HG02840 (cell line): Measurements from ENCODE around the gene MED22.
"Not testable (repeated sequence)": the region's sequence is repeated elsewhere in the genome, so short reads cannot be mapped to it uniquely, and the experiment has no call there.

ENCODE experiments used
- ATAC-seq: cut with Tn5 transposase; IDR thresholded peaks from one replicate; pipeline ENCODE4 v1.9.1; 2021; ENCODE audit warnings: mild to moderate bottlenecking, moderate library complexity, moderate number of reproducible peaks; ENCODE audit not compliant: unreplicated experiment, low FRiP score

The MED22 gene

DNA sequence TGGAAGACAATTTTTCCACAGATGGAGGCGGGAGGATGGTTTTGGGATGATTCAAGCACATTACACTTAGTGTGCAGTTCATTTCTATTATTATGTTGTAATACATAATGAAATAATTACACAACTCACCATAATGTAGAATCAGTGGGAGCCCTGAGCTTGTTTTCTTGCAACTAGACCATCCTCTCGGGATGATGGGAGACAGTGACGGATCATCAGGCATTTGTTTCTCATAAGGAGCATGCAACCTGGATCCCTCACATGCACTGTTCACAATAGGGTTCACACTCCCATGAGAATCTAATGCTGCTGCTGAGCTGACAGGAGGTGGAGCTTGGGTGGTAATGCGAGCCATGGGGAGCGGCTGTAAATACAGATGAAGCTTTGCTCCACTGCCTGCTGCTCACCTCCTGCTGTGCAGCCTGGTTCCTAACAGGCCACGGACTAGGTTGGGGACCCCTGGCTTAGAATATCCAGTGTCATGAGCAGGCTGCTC is 29.8 kb upstream of the MED22 start:
- no peak for ATAC-seq

GRCh38 chr9:133377280-133377679 is 29.3 kb upstream of the MED22 start:
- not testable (repeated sequence) for ATAC-seq

- ATAC-seq: peak; percentile 81
These were observed 28.1 kb upstream of the MED22 start, which contains the start of the genes STKLD1 and SURF4 for GRCh38 chr9:133375724-133376654. Gene STKLD1, plus strand, starts transcription at chr9:133376366. Its CDS starts 108 bp downstream, at chr9:133376474. Gene SURF4, minus strand, starts transcription at chr9:133376060. Its CDS starts 91 bp downstream, at chr9:133375969.

DNA sequence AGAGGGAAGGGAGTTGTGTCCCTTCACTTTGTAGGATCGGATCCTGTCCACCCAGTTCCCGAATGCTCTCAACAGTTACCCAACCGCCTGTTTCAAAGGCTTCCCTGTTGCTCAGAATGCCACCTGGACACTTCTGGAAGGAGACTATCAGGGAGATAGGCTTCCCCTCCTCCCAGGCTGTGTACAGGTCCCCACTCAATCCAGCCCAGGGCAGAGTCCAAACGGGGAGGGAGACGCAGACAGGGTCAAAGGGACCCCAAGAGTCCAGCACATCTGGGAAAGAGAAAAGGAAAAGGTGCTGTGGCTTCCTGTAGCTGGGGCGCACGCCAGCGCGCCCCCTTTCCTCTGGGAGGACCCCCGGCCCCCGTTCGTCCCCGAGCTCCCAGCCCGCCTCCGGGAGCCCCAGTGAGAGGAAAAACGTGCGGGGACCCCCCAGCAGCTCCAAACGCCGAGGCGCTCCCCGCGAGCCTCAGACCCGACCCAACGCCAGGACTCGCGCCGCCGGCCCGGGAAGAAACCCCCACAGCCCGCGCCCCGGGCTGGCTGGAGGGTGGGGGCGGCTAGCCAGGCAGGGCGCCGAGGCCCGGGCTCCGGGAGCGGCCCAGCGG is 27.3 kb upstream of the MED22 start:
- peak; percentile 12 for ATAC-seq

- no peak for ATAC-seq
These were observed 26.7 kb upstream of the MED22 start for GRCh38 chr9:133374612-133375115.

- no peak for ATAC-seq
These were observed 24.2 kb upstream of the MED22 start for GRCh38 chr9:133372144-133372543.

- no peak for ATAC-seq
These were observed 23.4 kb upstream of the MED22 start for GRCh38 chr9:133371261-133371711.

DNA sequence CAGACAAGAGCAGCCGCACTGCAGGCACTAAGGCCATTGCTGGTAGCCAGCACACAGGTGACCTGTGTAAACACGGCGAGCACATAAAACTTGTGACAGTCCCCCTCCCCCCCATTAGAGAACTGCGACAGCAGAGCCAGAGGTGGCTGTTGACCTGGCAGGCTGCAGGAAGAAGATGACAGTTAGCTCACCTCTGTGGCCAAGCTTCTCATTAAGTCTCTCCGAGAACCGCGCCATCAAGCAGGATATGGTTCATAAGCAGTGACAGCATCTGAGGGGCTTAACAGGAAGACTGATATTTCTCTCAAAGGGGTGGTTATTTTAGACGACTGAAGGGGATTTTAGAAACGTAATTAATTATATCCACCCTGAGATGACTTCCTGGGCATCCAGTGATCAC is 22.8 kb upstream of the MED22 start:
- ATAC-seq: no peak

- no peak for ATAC-seq
These were observed 22.0 kb upstream of the MED22 start for GRCh38 chr9:133369933-133370332.

- no peak for ATAC-seq
These were observed 21.5 kb upstream of the MED22 start for GRCh38 chr9:133369422-133369821.

GRCh38 chr9:133368249-133368881 is 20.4 kb upstream of the MED22 start:
- ATAC-seq: no peak

DNA sequence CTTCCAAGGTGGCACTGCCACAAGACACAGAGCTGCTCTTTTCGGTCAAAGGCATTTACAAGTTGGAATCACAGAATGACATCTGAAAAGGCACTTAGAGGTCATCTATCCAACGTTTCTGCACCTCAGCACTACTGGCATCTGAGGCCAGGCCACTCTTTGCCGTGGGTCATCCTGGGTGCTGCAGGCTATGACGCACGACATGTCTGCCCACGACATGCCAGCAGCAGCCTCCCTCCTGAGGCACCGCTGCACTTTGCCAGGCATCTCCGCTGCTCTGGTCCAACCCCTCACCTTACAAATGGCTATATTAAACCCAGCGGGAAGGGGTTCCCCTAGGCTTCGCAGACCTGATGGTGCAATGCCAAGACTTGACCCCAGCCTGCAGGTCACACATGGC is 19.8 kb upstream of the MED22 start:
- ATAC-seq: no peak

DNA sequence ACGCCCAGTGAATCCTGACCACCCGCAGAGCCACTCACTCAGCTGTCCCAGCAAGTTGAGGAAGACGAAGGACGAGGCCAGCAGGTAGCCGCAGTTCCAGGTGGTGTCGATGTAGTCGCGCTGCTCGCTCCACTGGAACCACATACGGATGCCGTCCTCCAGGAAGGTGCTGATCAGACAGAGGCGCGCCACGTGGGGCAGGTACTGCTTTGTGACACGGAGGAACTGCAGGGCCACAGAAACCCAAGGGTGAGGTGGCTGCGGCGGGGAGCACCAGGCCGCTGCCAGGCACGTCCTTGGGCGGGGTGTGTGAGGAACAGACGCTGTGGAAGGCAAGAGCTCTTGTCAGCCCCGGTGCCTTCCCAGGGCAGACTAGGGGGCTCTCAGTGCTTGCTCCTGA is 19.3 kb upstream of the MED22 start:
- no peak for ATAC-seq

GRCh38 chr9:133366435-133366834 is 18.5 kb upstream of the MED22 start:
- no peak for ATAC-seq

GRCh38 chr9:133362359-133363044 is 14.6 kb upstream of the MED22 start:
- ATAC-seq: no peak

- no peak for ATAC-seq
These were observed 13.7 kb upstream of the MED22 start for GRCh38 chr9:133361507-133362092.

- ATAC-seq: no peak
These were observed 12.8 kb upstream of the MED22 start for GRCh38 chr9:133360400-133361393.

DNA sequence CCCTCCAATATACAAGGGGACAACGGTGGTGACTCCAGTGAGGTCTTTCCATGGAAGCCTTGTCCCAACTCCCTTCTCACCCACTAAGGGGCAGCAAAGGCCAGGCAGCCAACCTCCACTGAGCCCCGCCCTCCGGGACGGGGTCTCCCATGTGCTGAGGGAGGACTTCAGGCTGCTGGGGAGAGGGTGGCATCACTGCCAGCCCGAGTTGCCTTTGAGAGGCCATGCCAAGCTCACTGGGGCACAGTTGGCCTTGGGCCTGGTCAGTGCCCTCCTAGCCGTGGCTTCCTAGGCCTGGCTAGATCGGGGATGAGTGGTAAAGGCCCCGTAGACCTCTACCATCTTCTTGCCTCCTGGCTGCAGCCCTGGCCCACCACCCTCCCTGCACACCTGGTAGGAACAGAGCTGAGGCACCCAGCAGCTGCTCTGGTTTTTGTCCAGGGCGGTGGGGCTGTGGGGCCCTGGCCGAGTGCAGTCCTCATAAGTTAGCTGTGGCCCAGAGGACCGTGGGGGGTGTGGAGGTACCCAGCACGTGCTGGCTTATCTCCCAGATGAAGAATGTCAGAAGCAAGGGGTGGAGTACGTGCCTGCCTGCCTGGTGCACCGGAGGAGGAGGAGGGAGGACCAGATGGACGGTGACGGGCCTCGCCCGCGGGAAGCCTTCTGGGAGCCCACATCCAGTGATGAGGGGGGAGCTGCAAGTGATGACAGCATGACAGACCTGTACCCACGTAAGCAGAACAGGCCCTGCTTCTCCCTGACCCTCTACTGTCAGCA is 11.7 kb upstream of the MED22 start:
- no peak for ATAC-seq
